Anterior cingulate cortex (tissue), 58 donors: Measurements from ENCODE around the gene CKAP2L.
A peak's percentile ranks its signal among the peaks of the same experiment; 100 is the strongest.

Experiments used
- DNase-seq, 58 donors: peaks; one replicate each; lab custom pipeline; 2025; lab: John Stamatoyannopoulos, UW

CKAP2L gene

GRCh38 chr2:112764071-112765044 lies at the start of gene CKAP2L:
TSS of gene CKAP2L (minus strand) at chr2:112764609. CDS start at chr2:112764598, 11 bp downstream.
- DNase-seq, result peak; percentile 60 to 98 (median 93)

GRCh38 chr2:112813280-112813966 lies 49.0 kb upstream of the CKAP2L start:
- no peak for DNase-seq

GRCh38 chr2:112812318-112813267 lies 48.2 kb upstream of the CKAP2L start:
- no peak for DNase-seq

GRCh38 chr2:112811841-112812306 lies 47.5 kb upstream of the CKAP2L start:
- DNase-seq, result no peak

GRCh38 chr2:112811276-112811831 lies 46.9 kb upstream of the CKAP2L start:
- no peak for DNase-seq

- DNase-seq, result no peak
Measured at GRCh38 chr2:112809112-112809511, 44.7 kb upstream of the CKAP2L start.

GRCh38 chr2:112807233-112807807 lies 42.9 kb upstream of the CKAP2L start:
- no peak for DNase-seq

GRCh38 chr2:112805542-112805941 lies 41.1 kb upstream of the CKAP2L start:
- DNase-seq, result no peak

- DNase-seq, result no peak
Measured at GRCh38 chr2:112803691-112804521, 39.5 kb upstream of the CKAP2L start.

GRCh38 chr2:112800881-112801583 lies 36.6 kb upstream of the CKAP2L start:
- no peak for DNase-seq

- no peak for DNase-seq
Measured at GRCh38 chr2:112798979-112799975, 34.9 kb upstream of the CKAP2L start.

- DNase-seq, result no peak
Measured at GRCh38 chr2:112796486-112796885, 32.1 kb upstream of the CKAP2L start.

- no peak for DNase-seq
Measured at GRCh38 chr2:112795774-112796173, 31.4 kb upstream of the CKAP2L start.

- DNase-seq, result no peak
Measured at GRCh38 chr2:112794841-112795240, 30.4 kb upstream of the CKAP2L start.

- peak in 2 of 58 donors; percentile 8 to 13 for DNase-seq
Measured at GRCh38 chr2:112794131-112794733, 29.8 kb upstream of the CKAP2L start.

GRCh38 chr2:112793449-112793978 lies 29.1 kb upstream of the CKAP2L start:
- DNase-seq, result no peak
